Neuronal stem cell (in vitro differentiated cells): ENCODE measurements around the gene OLIG2.

Experiments
- DNase-seq: peaks from one replicate; pipeline ENCODE4 v3.0.0-alpha.2; 2013; ENCODE audit warnings: low spot score
- H2AFZ ChIP-seq: one replicate; pipeline ENCODE4 v1.6.1; 2013; ENCODE audit warnings: mild to moderate bottlenecking, low read length, inconsistent platforms
- H2AK5ac ChIP-seq: 2 replicates; pipeline ENCODE4 v1.6.1; 2013; ENCODE audit warnings: low read depth, mild to moderate bottlenecking, inconsistent platforms, low read length, moderate library complexity, mixed read lengths
- H2BK120ac ChIP-seq: 2 replicates; pipeline ENCODE4 v1.6.1; 2013; ENCODE audit warnings: low read depth, mild to moderate bottlenecking, inconsistent platforms, low read length, moderate library complexity, mixed read lengths
- H2BK12ac ChIP-seq: one replicate; pipeline ENCODE4 v1.6.1; 2013; ENCODE audit warnings: low read length, inconsistent platforms
- H2BK15ac ChIP-seq: 2 replicates; pipeline ENCODE4 v1.6.1; 2013; ENCODE audit warnings: mild to moderate bottlenecking, low read length, inconsistent platforms, mixed read lengths
- H2BK5ac ChIP-seq: one replicate; pipeline ENCODE4 v1.6.1; 2013; ENCODE audit warnings: inconsistent platforms, mild to moderate bottlenecking, low read length, moderate library complexity
- H3K14ac ChIP-seq: one replicate; pipeline ENCODE4 v1.6.1; 2013; ENCODE audit warnings: low read length, inconsistent platforms
- H3K18ac ChIP-seq: 2 replicates; pipeline ENCODE4 v1.6.1; 2013; ENCODE audit warnings: low read length, inconsistent platforms
- H3K23ac ChIP-seq: 2 replicates; pipeline ENCODE4 v1.6.1; 2013; ENCODE audit warnings: low read depth, mild to moderate bottlenecking, mixed read lengths, low read length, inconsistent platforms; ENCODE audit not compliant: poor library complexity
- H3K27ac ChIP-seq: replicated peaks from 3 replicates; pipeline ENCODE4 v1.5.1; 2013; ENCODE audit warnings: low read length, inconsistent platforms
- H3K27me3 ChIP-seq, 3 experiments: 2 replicates each; pipeline ENCODE4 v1.6.1; 2013; ENCODE audit warnings: low read length in 3 of 3, mild to moderate bottlenecking in 2 of 3, inconsistent platforms in 1 of 3, low read depth in 1 of 3, mixed read lengths in 1 of 3, moderate library complexity in 1 of 3; ENCODE audit not compliant: control insufficient read depth in 3 of 3, insufficient read depth in 3 of 3
- H3K36me3 ChIP-seq, 2 donors: replicated peaks in 1 of 2; 2 replicates each; pipeline ENCODE4 v1.6.1; 2013; ENCODE audit warnings: low read length in 2 of 2; ENCODE audit not compliant: control insufficient read depth in 2 of 2, insufficient read depth in 2 of 2
- H3K4ac ChIP-seq: 2 replicates; pipeline ENCODE4 v1.6.1; 2013; ENCODE audit warnings: inconsistent platforms, mild to moderate bottlenecking, low read length, moderate library complexity
- H3K4me1 ChIP-seq, 2 donors: 1 replicate in 1 of 2; 2 replicates in 1 of 2; pipeline ENCODE4 v1.6.1; 2013; ENCODE audit warnings: low read length in 2 of 2, low read depth in 1 of 2; ENCODE audit not compliant: control insufficient read depth in 2 of 2, insufficient read depth in 1 of 2
- H3K4me2 ChIP-seq: one replicate; pipeline ENCODE4 v1.6.1; 2013; ENCODE audit warnings: mild to moderate bottlenecking, low read length, inconsistent platforms; ENCODE audit not compliant: insufficient read depth, poor library complexity, severe bottlenecking
- H3K4me3 ChIP-seq, 2 donors: 2 replicates each; pipeline ENCODE4 v1.5.1; 2013; ENCODE audit warnings: low read length in 2 of 2, mild to moderate bottlenecking in 2 of 2, inconsistent platforms in 1 of 2, moderate library complexity in 1 of 2
- H3K79me1 ChIP-seq: one replicate; pipeline ENCODE4 v1.6.1; 2013; ENCODE audit warnings: low read depth, mild to moderate bottlenecking, inconsistent platforms, low read length, moderate library complexity
- H3K9ac ChIP-seq: one replicate; pipeline ENCODE4 v1.6.1; 2013; ENCODE audit warnings: mild to moderate bottlenecking, low read depth, low read length, inconsistent platforms; ENCODE audit not compliant: poor library complexity
- H3K9me3 ChIP-seq, 2 donors: replicated peaks in 1 of 2; 2 replicates each; pipeline versions ENCODE3 to v1.6.1; 2013; ENCODE audit warnings: low read length in 2 of 2, mild to moderate bottlenecking in 2 of 2, inconsistent platforms in 1 of 2, low read depth in 1 of 2, mixed read lengths in 1 of 2, moderate library complexity in 1 of 2; ENCODE audit not compliant: control insufficient read depth in 2 of 2, insufficient read depth in 1 of 2
- H4K8ac ChIP-seq: one replicate; pipeline ENCODE4 v1.6.1; 2013; ENCODE audit warnings: low read depth, mild to moderate bottlenecking, inconsistent platforms, low read length, moderate library complexity
- H4K91ac ChIP-seq: one replicate; pipeline ENCODE4 v1.6.1; 2013; ENCODE audit warnings: low read length, low read depth, mild to moderate bottlenecking, inconsistent platforms; ENCODE audit not compliant: poor library complexity
- WGBS, 2 donors: extraction: QIAGEN DNeasy Blood & Tissue Kit; methylation state at CpG; one replicate each; pipeline ENCODE4 v1.1.7; 2013; ENCODE audit warnings: missing lambda C conversion rate in 2 of 2, mixed read lengths in 1 of 2; ENCODE audit not compliant: insufficient read length in 2 of 2, insufficient replicate concordance in 1 of 2; ENCODE audit errors: extremely low coverage in 2 of 2; 5-methylcytosine and 5-hydroxymethylcytosine counted together

OLIG2 gene

DNA sequence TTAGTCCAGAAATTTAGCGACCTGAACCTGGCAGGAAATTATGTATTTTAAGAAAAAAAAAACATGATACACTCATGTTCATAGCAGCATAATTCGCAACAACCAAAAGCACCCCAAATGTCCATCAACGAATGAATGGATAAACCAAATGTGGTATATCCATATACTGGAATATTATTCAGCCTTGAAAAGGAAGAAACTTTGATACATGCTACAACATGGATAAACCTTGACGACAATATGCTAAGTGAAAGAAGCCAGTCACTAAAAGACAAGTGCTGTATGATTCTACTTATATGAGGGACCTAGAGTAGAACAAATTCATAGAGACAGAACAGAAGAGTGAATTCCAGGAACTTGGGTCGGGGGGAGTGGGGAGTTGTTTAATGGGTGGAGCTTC lies 43.5 kb downstream of the OLIG2 start:
- Histone ChIP-seq H3K27ac (no peak overlapping the region), H2AK5ac (no peak overlapping the region), H3K9me3 (peaks cover 9 to 13% of the 10 kb centered on the region in 2 donors), H3K4ac (no peak overlapping the region), H2BK5ac (no peak overlapping the region), H3K4me1 (peaks cover 4 to 5% of the 10 kb centered on the region in 2 donors), H4K91ac (no peak overlapping the region), H2BK12ac (no peak overlapping the region), H2BK120ac (no peak overlapping the region), H2BK15ac (no peak overlapping the region), H3K79me1 (no peaks in the 10 kb centered on the region), H3K18ac (no peak overlapping the region), H3K4me3 (no peak overlapping the region), H3K14ac (no peak overlapping the region), H3K27me3 (peaks cover 31 to 97% (median 79%) of the 10 kb centered on the region in 3 experiments), H3K36me3 (no peaks in the 10 kb centered on the region), H3K23ac (no peak overlapping the region), H4K8ac (no peak overlapping the region), H3K4me2 (no peak overlapping the region), H3K9ac (no peak overlapping the region), H2AFZ (no peak overlapping the region)
- DNase-seq, result no peak
- no CpG with 5 or more reads among the region's 5 CpGs for WGBS, 2 donors

DNA sequence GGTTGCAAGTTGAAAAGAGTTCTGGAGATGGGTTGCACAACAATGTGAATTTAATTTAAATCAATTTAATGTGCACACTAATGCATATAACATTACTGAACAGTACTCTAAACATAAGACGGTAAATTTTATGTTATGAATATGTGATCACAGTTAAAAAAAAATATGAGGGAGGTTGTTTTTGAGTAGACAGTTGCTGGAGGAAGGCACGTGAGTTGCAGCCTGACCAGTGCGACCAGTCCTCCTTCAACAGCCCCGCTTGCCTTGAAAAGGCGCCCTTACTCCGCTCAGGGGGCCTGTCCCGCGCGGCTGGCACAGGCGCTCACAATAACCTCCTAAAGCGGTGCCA lies 43.9 kb downstream of the OLIG2 start:
- Histone ChIP-seq H3K27me3 (peaks cover 31 to 97% (median 81%) of the 10 kb centered on the region in 3 experiments), H2BK120ac (no peak overlapping the region), H3K27ac (no peak overlapping the region), H2AK5ac (no peak overlapping the region), H3K4me1 (peaks cover 3 to 5% of the 10 kb centered on the region in 2 donors), H2BK12ac (no peak overlapping the region), H3K9ac (no peak overlapping the region), H4K91ac (no peak overlapping the region), H3K36me3 (no peaks in the 10 kb centered on the region), H3K18ac (no peak overlapping the region), H3K4me3 (peak overlapping the region in 1 of 2 donors; percentile 53), H2AFZ (peak overlapping the region; percentile 86), H3K23ac (no peak overlapping the region), H3K4me2 (peak overlapping the region; percentile 65), H3K4ac (no peak overlapping the region), H4K8ac (no peak overlapping the region), H3K9me3 (peaks cover 9 to 13% of the 10 kb centered on the region in 2 donors), H2BK15ac (no peak overlapping the region), H3K14ac (no peak overlapping the region), H3K79me1 (no peaks in the 10 kb centered on the region), H2BK5ac (no peak overlapping the region)
- DNase-seq, result no peak
- no CpG with 5 or more reads among the region's 11 CpGs for WGBS, 2 donors

DNA sequence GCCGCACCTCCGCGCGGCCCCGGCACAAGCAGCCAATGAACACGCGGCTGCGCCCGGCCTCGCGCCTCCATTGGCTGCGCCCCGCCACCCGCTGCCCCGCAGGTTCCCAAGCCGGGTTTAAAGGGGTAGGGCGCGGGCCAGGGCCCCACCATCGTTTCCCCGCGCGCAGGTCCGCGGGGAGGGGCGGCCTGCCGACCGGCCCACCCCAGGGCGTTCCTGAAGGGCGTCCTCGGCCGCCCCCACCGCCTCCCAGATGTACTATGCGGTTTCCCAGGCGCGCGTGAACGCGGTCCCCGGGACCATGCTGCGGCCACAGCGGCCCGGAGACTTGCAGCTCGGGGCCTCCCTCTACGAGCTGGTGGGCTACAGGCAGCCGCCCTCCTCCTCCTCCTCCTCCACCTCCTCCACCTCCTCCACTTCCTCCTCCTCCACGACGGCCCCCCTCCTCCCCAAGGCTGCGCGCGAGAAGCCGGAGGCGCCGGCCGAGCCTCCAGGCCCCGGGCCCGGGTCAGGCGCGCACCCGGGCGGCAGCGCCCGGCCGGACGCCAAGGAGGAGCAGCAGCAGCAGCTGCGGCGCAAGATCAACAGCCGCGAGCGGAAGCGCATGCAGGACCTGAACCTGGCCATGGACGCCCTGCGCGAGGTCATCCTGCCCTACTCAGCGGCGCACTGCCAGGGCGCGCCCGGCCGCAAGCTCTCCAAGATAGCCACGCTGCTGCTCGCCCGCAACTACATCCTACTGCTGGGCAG lies 44.4 kb downstream of the OLIG2 start, which contains the start of gene OLIG1:
Gene OLIG1, plus strand, starts transcription at position 148 of the 750 bp plus-strand sequence. Its CDS starts 106 bp downstream, at position 254.
- H3K18ac ChIP-seq, result no peak within 1 kb of the TSS
- peaks cover 4 to 7% of the 10 kb centered on the region in 2 donors for H3K4me1 ChIP-seq

DNA sequence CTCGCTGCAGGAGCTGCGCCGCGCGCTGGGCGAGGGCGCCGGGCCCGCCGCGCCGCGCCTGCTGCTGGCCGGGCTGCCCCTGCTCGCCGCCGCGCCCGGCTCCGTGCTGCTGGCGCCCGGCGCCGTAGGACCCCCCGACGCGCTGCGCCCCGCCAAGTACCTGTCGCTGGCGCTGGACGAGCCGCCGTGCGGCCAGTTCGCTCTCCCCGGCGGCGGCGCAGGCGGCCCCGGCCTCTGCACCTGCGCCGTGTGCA lies 44.9 kb downstream of the OLIG2 start:
- H3K23ac ChIP-seq, result no peak overlapping the region
- H3K79me1 ChIP-seq, result no peaks in the 10 kb centered on the region
- no peaks in the 10 kb centered on the region for H3K36me3 ChIP-seq
- peaks cover 9 to 13% of the 10 kb centered on the region in 2 donors for H3K9me3 ChIP-seq
- no peak overlapping the region for H2BK12ac ChIP-seq
- peaks cover 27 to 95% (median 85%) of the 10 kb centered on the region in 3 experiments for H3K27me3 ChIP-seq
- H3K14ac ChIP-seq, result no peak overlapping the region
- H2BK5ac ChIP-seq, result no peak overlapping the region
- no peak overlapping the region for H2BK120ac ChIP-seq
- peak overlapping the region; percentile 53 to 56 for H3K4me3 ChIP-seq
- H3K4me2 ChIP-seq, result peak overlapping the region; percentile 65
- H3K9ac ChIP-seq, result peak overlapping the region; percentile 7
- no peak overlapping the region for H3K27ac ChIP-seq
- no peak overlapping the region for H4K8ac ChIP-seq
- no peak overlapping the region for H2BK15ac ChIP-seq
- WGBS, 2 donors, result no CpG with 5 or more reads among the region's 44 CpGs
- no peak overlapping the region for H3K18ac ChIP-seq
- no peak overlapping the region for H3K4ac ChIP-seq
- no peak for DNase-seq
- no peak overlapping the region for H2AK5ac ChIP-seq
- peak overlapping the region; percentile 86 for H2AFZ ChIP-seq
- H4K91ac ChIP-seq, result no peak overlapping the region
- peaks cover 8 to 11% of the 10 kb centered on the region in 2 donors for H3K4me1 ChIP-seq

More for the DNA sequence above, 44.4 kb downstream of the OLIG2 start, which contains the start of gene OLIG1:
- no peak within 1 kb of the TSS for H4K8ac ChIP-seq
- no peaks in the 10 kb centered on the region for H3K36me3 ChIP-seq
- H3K27me3 ChIP-seq, result peaks cover 27 to 96% (median 81%) of the 10 kb centered on the region in 3 experiments
- no peak within 1 kb of the TSS for H4K91ac ChIP-seq
- peaks cover 9 to 13% of the 10 kb centered on the region in 2 donors for H3K9me3 ChIP-seq
- H2BK12ac ChIP-seq, result no peak within 1 kb of the TSS
- H2BK120ac ChIP-seq, result no peak within 1 kb of the TSS
- peak within 1 kb of the TSS; percentile 65 for H3K4me2 ChIP-seq
- peak; percentile 44 for DNase-seq
- peak within 1 kb of the TSS; percentile 53 to 56 for H3K4me3 ChIP-seq
- H3K4ac ChIP-seq, result no peak within 1 kb of the TSS
- no peak within 1 kb of the TSS for H2BK5ac ChIP-seq
- H2AK5ac ChIP-seq, result no peak within 1 kb of the TSS
- no peaks in the 10 kb centered on the region for H3K79me1 ChIP-seq
- no CpG with 5 or more reads among the region's 82 CpGs for WGBS, 2 donors
- peak within 1 kb of the TSS; percentile 86 for H2AFZ ChIP-seq
- no peak within 1 kb of the TSS for H3K23ac ChIP-seq
- H2BK15ac ChIP-seq, result no peak within 1 kb of the TSS
- no peak within 1 kb of the TSS for H3K27ac ChIP-seq
- no peak within 1 kb of the TSS for H3K14ac ChIP-seq
- H3K9ac ChIP-seq, result peak within 1 kb of the TSS; percentile 7
